Tibial nerve (tissue), 4 donors: ENCODE results near the gene ANKRD17. TPM values are rescaled to one million over a fixed set of nuclear protein-coding genes. Genes with fewer than 3 reads are reported as not detected.

Source experiments
- DNase-seq, 2 donors: peaks; one replicate each; pipeline ENCODE4 v3.0.0-alpha.2; 2019; ENCODE audit warnings: low spot score in 2 of 2
- H3K27ac ChIP-seq, 4 donors: fragments of 200-600 bp; sonication (generic) in 3 of 4; one replicate each; pipeline ENCODE4 v1.5.1; 2017 to 2019; ENCODE audit warnings: mild to moderate bottlenecking in 1 of 4
- H3K27me3 ChIP-seq, 2 donors: fragments of 200-600 bp; sonication (generic) in 1 of 2; one replicate each; pipeline versions ENCODE4 v1.5.1 to v1.6.0; 2017 to 2019
- H3K36me3 ChIP-seq, 3 donors: fragments of 200-600 bp; sonication (generic); one replicate each; pipeline ENCODE4 v1.5.1; 2018 to 2019
- H3K4me1 ChIP-seq, 4 donors: fragments of 200-600 bp; sonication (generic) in 3 of 4; one replicate each; pipeline ENCODE4 v1.5.1; 2017 to 2019
- H3K4me3 ChIP-seq, 4 donors: fragments of 200-600 bp; sonication (generic) in 3 of 4; one replicate each; pipeline ENCODE4 v1.5.1; 2017 to 2019; ENCODE audit warnings: mild to moderate bottlenecking in 1 of 4, moderate library complexity in 1 of 4
- H3K9me3 ChIP-seq, 4 donors: fragments of 200-600 bp; sonication (generic) in 3 of 4; one replicate each; pipeline ENCODE4 v1.5.1; 2017 to 2019
- CTCF ChIP-seq, 5 experiments: fragments of 200-600 bp in 3 of 5; fragments of 450-650 bp in 2 of 5; sonication (generic) in 3 of 5; IDR thresholded peaks; one replicate each; pipeline ENCODE4 v1.5.1; 2016 to 2019; ENCODE audit warnings: antibody characterized with exemption in 5 of 5, mild to moderate bottlenecking in 3 of 5, moderate library complexity in 2 of 5
- EP300 ChIP-seq, 2 donors: sonication (generic); formaldehyde crosslinking; IDR thresholded peaks; one replicate each; pipeline ENCODE4 v1.6.1; 2017; ENCODE audit warnings: antibody characterized with exemption in 2 of 2, mild to moderate bottlenecking in 1 of 2
- POLR2A ChIP-seq, 2 donors: fragments of 450-650 bp; IDR thresholded peaks; one replicate each; pipeline ENCODE4 v1.6.1; 2017; ENCODE audit warnings: antibody characterized with exemption in 2 of 2, mild to moderate bottlenecking in 2 of 2, moderate library complexity in 2 of 2
- WGBS, 2 donors: methylation state at CpG; one replicate each; pipeline ENCODE4 v1.1.5; 2018; 5-methylcytosine and 5-hydroxymethylcytosine counted together
- total RNA-seq, 4 donors: library from RNA; depleted of rRNA; stranded (reverse); fragments of >200 nt; gene quantifications; one replicate each; pipeline ENCODE4 v1.1.0, GENCODE V29; 2016

ANKRD17 gene
- total RNA-seq, 4 donors from 2014 or later: 46.5 to 61.8 (median 55.0) TPM

DNA sequence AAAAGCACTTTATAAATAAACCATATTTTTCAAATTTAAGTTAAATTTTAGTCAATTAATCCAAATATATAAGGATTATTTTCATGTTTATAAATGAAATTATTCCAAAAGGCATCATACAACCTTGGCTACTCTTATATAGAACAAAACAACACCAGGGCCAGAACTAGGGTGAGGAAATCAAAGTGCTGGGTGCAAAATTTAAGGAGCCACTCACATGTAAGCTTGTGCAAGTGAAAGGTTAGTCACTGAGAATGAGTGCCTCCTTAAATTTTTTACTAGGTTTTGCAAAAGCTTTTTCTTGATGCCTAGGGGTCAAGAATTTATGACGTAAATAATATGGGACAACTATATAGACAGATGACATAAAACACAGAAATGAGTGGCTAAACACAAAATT lies 105.7 kb downstream of the ANKRD17 start:
- no peaks in the 10 kb centered on the region for H3K4me1 ChIP-seq
- TF ChIP-seq CTCF (IDR thresholded peaks at IDR 0.05): no peak
- no peak for TF ChIP-seq POLR2A (IDR thresholded peaks at IDR 0.05)
- TF ChIP-seq EP300 (IDR thresholded peaks at IDR 0.05): no peak

GRCh38 chr4:73142995-73143547 lies 115.5 kb downstream of the ANKRD17 start:
- no peaks in the 10 kb centered on the region for H3K27me3 ChIP-seq
- H3K4me3 ChIP-seq: no peak overlapping the region
- peaks cover 0 to 4% (median 0%) of the 10 kb centered on the region in 4 donors for H3K4me1 ChIP-seq
- 96 to 99% methylated on average over 4 of the region's 4 CpGs for WGBS, 2 donors
- no peaks in the 10 kb centered on the region for H3K9me3 ChIP-seq
- H3K36me3 ChIP-seq: peaks cover 0 to 82% (median 7%) of the 10 kb centered on the region in 3 donors
- DNase-seq: no peak
- no peak for TF ChIP-seq EP300 (IDR thresholded peaks at IDR 0.05)
- peak in 1 of 5 experiments; percentile 17 for TF ChIP-seq CTCF (IDR thresholded peaks at IDR 0.05)
- no peak for TF ChIP-seq POLR2A (IDR thresholded peaks at IDR 0.05)
- H3K27ac ChIP-seq: no peak overlapping the region

More for the DNA sequence above, 105.7 kb downstream of the ANKRD17 start:
- Histone ChIP-seq H3K27me3 (no peaks in the 10 kb centered on the region), H3K9me3 (no peaks in the 10 kb centered on the region), H3K27ac (no peak overlapping the region), H3K36me3 (peaks cover 0 to 49% (median 8%) of the 10 kb centered on the region in 3 donors), H3K4me3 (no peak overlapping the region)
- 56 to 76% methylated on average over 1 of the region's 1 CpG for WGBS, 2 donors
- no peak for DNase-seq

DNA sequence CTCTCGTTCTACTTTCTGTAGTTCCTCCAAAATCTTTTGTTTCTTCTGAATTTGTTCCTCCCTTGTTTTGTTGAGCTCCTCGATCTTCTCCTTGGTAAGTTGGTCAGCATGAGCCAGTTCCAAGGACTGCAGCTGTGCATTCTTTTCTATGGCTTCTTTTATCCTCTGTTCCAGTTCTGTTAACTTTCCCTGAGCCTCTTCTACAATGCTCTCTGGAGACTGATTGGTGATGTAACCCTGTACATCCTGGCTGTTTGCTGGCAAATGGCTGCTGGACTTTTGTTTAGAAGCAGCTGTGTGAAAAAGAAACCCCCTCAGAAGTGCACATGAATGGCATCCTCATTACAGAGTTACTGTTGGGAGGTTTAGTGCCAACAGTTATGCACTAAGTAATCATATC lies 118.6 kb downstream of the ANKRD17 start:
- 63 to 65% methylated on average over 2 of the region's 2 CpGs for WGBS, 2 donors
- H3K4me3 ChIP-seq: no peak overlapping the region
- no peak for DNase-seq
- peaks cover 0 to 76% (median 7%) of the 10 kb centered on the region in 3 donors for H3K36me3 ChIP-seq
- H3K4me1 ChIP-seq: peaks cover 0 to 4% (median 0%) of the 10 kb centered on the region in 4 donors
- TF ChIP-seq CTCF (IDR thresholded peaks at IDR 0.05) (no peak), POLR2A (IDR thresholded peaks at IDR 0.05) (no peak)
- no peaks in the 10 kb centered on the region for H3K9me3 ChIP-seq
- no peaks in the 10 kb centered on the region for H3K27me3 ChIP-seq
- no peak overlapping the region for H3K27ac ChIP-seq

DNA sequence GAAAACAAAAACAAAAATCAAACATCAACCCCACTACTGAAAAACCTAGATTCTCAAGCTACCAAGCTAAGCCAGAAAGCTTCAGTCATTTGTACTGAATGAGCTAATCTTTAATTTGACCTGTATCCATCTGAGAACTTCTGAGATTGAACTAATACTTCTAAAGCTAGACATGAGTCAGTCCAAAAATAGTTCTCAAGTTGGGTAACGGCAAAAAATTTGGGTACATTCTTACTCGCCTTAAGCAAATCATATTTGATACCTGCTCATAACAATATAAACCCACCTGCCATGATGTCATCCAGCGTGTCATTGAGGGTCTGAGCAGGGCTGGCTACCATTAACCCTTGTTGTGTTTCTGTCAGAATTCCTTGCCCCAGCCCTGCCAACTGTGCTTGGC lies 119.4 kb downstream of the ANKRD17 start:
- Histone ChIP-seq H3K9me3 (no peaks in the 10 kb centered on the region), H3K4me3 (no peak overlapping the region), H3K4me1 (peaks cover 0 to 4% (median 0%) of the 10 kb centered on the region in 4 donors), H3K27me3 (no peaks in the 10 kb centered on the region), H3K36me3 (peaks cover 2 to 76% (median 7%) of the 10 kb centered on the region in 3 donors), H3K27ac (no peak overlapping the region)
- TF ChIP-seq POLR2A (IDR thresholded peaks at IDR 0.05) (no peak), EP300 (IDR thresholded peaks at IDR 0.05) (no peak), CTCF (IDR thresholded peaks at IDR 0.05) (no peak)
- no peak for DNase-seq
- 90 to 96% methylated on average over 3 of the region's 3 CpGs for WGBS, 2 donors

GRCh38 chr4:73137121-73137520 lies 121.5 kb downstream of the ANKRD17 start:
- Histone ChIP-seq H3K4me1 (peaks cover 0 to 4% (median 0%) of the 10 kb centered on the region in 4 donors), H3K4me3 (no peak overlapping the region), H3K36me3 (peaks cover 2 to 77% (median 7%) of the 10 kb centered on the region in 3 donors), H3K27ac (no peak overlapping the region), H3K27me3 (no peaks in the 10 kb centered on the region), H3K9me3 (no peaks in the 10 kb centered on the region)
- no peak for DNase-seq
- 59 to 64% methylated on average over 2 of the region's 2 CpGs for WGBS, 2 donors
- TF ChIP-seq CTCF (IDR thresholded peaks at IDR 0.05) (no peak), EP300 (IDR thresholded peaks at IDR 0.05) (no peak), POLR2A (IDR thresholded peaks at IDR 0.05) (no peak)
